Hepatocyte (in vitro differentiated cells): ENCODE results near the gene SLC26A3.

Experiments used
- CTCF ChIP-seq: fragments of 200-600 bp; sonication (generic); IDR thresholded peaks from 2 replicates; pipeline ENCODE4 v1.5.1; 2016; ENCODE audit warnings: antibody characterized with exemption, mild to moderate bottlenecking; ENCODE audit not compliant: poor library complexity
- EZH2 ChIP-seq: fragments of 200-600 bp; sonication (generic); IDR thresholded peaks from 2 replicates; pipeline ENCODE4 v1.6.1; 2016; ENCODE audit warnings: antibody characterized with exemption, mild to moderate bottlenecking, borderline replicate concordance

DNA sequence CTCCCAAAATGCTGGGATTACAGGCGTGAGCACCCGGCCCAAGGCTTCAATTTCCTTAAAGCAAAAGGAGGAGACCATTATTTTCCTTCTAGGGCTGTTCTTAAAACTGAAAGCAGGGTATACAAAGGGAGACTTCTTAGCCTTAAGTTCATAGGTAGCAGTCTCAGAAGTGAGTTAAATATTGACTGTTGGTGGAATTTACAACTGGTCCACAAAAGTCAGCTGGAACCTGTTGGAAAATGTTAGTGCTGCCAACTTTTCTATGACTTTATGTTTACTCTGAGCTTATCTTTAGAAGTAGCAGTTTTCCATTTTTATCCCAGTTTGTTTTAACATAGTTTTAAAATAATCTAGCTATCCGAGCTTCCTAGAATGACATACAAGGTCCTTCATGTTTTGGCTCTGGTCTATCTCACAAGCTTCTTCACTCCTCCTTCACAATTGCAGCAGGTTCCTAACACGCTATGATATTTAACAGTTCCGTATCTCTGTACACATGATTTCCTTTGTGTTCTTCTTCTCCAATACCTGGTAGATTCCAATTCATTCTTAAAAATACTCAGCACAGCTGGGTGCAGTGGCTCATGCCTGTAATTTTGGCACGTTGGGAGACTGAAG is 3.3 kb downstream of the SLC26A3 start:
- no peak for TF ChIP-seq CTCF
- no peak for TF ChIP-seq EZH2
